ENCODE results near the gene PTPN14. TPM values are rescaled to one million over a fixed set of nuclear protein-coding genes. Genes with fewer than 3 reads are reported as not detected.

PTPN14 gene
- total and polyA plus RNA-seq, 2 of the 8 experiments (the other 6 are each of a cell fraction or from before 2014, with no cell fraction given) = 14.4 to 93.6 TPM

DNA sequence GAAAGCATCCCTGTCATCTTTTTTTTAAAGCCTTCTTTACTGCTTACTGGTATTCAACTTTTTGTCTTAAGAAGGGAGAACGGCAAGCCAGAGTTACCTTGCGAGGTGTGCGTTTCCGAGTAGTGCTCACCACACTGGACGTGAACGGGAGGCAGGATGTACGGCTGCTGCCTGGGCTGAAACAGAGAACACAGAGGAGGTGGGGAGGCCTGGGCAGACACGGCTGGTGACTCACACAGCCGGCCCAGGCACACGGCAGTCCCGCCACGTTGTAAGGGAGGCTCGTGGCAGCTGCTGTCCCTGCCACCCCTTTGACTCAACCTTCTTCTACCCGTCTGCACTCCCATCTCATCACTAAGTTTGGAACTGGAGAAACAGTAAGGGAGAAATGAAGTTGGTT lies 164.7 kb downstream of the PTPN14 start:
- Histone ChIP-seq H3K4me2 (ENCODE audit: insufficient read depth in 1 of 2, low read depth in 2 of 2, low read length in 2 of 2) (no peak overlapping the region), H3K14ac (ENCODE audit: insufficient read length) (no peak overlapping the region), H3K9ac (replicated peaks in 1 of 4; ENCODE audit: extremely low read depth in 1 of 4, low read depth in 3 of 4, low read length in 3 of 4) (no peak overlapping the region), H2BK5ac (ENCODE audit: low read depth, low read length) (no peak overlapping the region), H4K5ac (ENCODE audit: insufficient read length, low read depth, low read length) (no peak overlapping the region), H2BK120ac (replicated peaks; ENCODE audit: low read depth, low read length) (no peak overlapping the region), H3K4me3 (ENCODE audit: extremely low read depth in 1 of 4, insufficient read depth in 2 of 4, low read depth in 3 of 4, low read length in 4 of 4) (no peak overlapping the region), H2AFZ (ENCODE audit: low read length) (no peak overlapping the region), H3K18ac (ENCODE audit: extremely low read depth, low read length) (no peak overlapping the region), H2BK15ac (ENCODE audit: low read length) (no peak overlapping the region), H3K79me1 (ENCODE audit: low read depth, low read length) (no peaks in the 10 kb centered on the region; the same call in 1 of the 2 replicates), H4K8ac (ENCODE audit: extremely low read depth, insufficient read depth, low read length) (no peak overlapping the region), H3K27me3 (replicated peaks in 1 of 4; ENCODE audit: control insufficient read depth in 3 of 4, extremely low read depth in 1 of 4, insufficient read depth in 3 of 4, low read length in 3 of 4) (no peaks in the 10 kb centered on the region), H3K27ac (ENCODE audit: low read depth, low read length) (no peak overlapping the region), H3K79me2 (ENCODE audit: control insufficient read depth in 1 of 2, insufficient read depth in 2 of 2, low read length in 2 of 2) (no peaks in the 10 kb centered on the region; a peak in 1 of 4 replicates), H3K23ac (ENCODE audit: insufficient read length) (no peak overlapping the region), H3K4ac (replicated peaks; ENCODE audit: insufficient read length, low read depth, low read length) (no peak overlapping the region), H2BK20ac (ENCODE audit: low read length) (no peak overlapping the region), H2AK5ac (ENCODE audit: low read depth, low read length) (no peak overlapping the region), H3K4me1 (replicated peaks in 1 of 4; ENCODE audit: control insufficient read depth in 3 of 4, insufficient read depth in 4 of 4, low read length in 3 of 4) (peaks cover 0 to 5% (median 2%) of the 10 kb centered on the region in 4 experiments; a peak in 3 of 7 replicates), H4K20me1 (replicated peaks in 1 of 2; ENCODE audit: control insufficient read depth in 1 of 2, insufficient read depth in 2 of 2, low read length in 2 of 2) (no peaks in the 10 kb centered on the region), H3K9me3 (ENCODE audit: insufficient read depth in 2 of 2, low read depth in 1 of 2, low read length in 1 of 2) (no peaks in the 10 kb centered on the region), H3K56ac (replicated peaks; ENCODE audit: insufficient read length, low read depth, low read length) (no peak overlapping the region), H3K23me2 (ENCODE audit: low read depth, low read length) (no peaks in the 10 kb centered on the region), H4K91ac (replicated peaks; ENCODE audit: insufficient read length, low read length) (no peak overlapping the region), H2BK12ac (ENCODE audit: low read depth, low read length) (no peak overlapping the region), H3K36me3 (ENCODE audit: control insufficient read depth in 2 of 4, insufficient read depth in 4 of 4, low read length in 3 of 4) (peaks cover 14 to 32% (median 21%) of the 10 kb centered on the region in 4 experiments)
- FAIRE-seq = no peak
- WGBS, 2 experiments (ENCODE audit: extremely low coverage in 1 of 2, insufficient coverage in 1 of 2, insufficient read length in 1 of 2, insufficient replicate concordance in 2 of 2, low coverage in 1 of 2, low lambda C conversion rate in 2 of 2, missing lambda C conversion rate in 1 of 2) = 87% methylated on average over 14 of the region's 14 CpGs; no CpG with 5 or more reads in 1 of the 2 experiments
- CTCF ChIA-PET (ENCODE audit: partially characterized antibody) = interaction anchor here (0.6 to 5.0 kb wide), 10 partner anchors 10 to 202 kb away, joined by 3 to 66 read pairs (median 4); partner anchors contain the start of gene PTPN14
- peak in 1 of 2 experiments; percentile 33 for DNase-seq (ENCODE audit: low read depth in 1 of 2, low spot score in 2 of 2)
- POLR2A ChIA-PET (ENCODE audit: partially characterized antibody) = no interaction called here
- TF ChIP-seq EGR1 (IDR thresholded peaks at IDR 0.05; ENCODE audit: borderline replicate concordance, low read depth, low read length) (no peak), SP4 (IDR thresholded peaks at IDR 0.05; ENCODE audit: low read length) (no peak), POLR2A (IDR thresholded peaks at IDR 0.05; ENCODE audit: control extremely low read depth in 1 of 2, low read depth in 2 of 2, low read length in 2 of 2) (no peak), EZH2 (IDR thresholded peaks at IDR 0.05; ENCODE audit: low read depth, low read length, severe bottlenecking) (no peak), SP1 (IDR thresholded peaks at IDR 0.05; ENCODE audit: low read depth, low read length) (no peak), CBX5 (IDR thresholded peaks at IDR 0.05; ENCODE audit: low read depth, low read length) (no peak), TCF12 (IDR thresholded peaks at IDR 0.05; ENCODE audit: low read depth, low read length) (no peak), ASH2L (IDR thresholded peaks at IDR 0.05; ENCODE audit: low read length) (no peak), TBP (IDR thresholded peaks at IDR 0.05; ENCODE audit: low read depth, low read length) (no peak), CREB1 (IDR thresholded peaks at IDR 0.05) (no peak), HDAC6 (IDR thresholded peaks at IDR 0.05; ENCODE audit: low read depth, low read length) (no peak)
